NCI-H2029 (cell line): ENCODE measurements around the gene ALAS1.

Experiments used
- DNase-seq: peaks from one replicate; lab custom pipeline; 2025; lab: John Stamatoyannopoulos, UW

ALAS1 gene

GRCh38 chr3:52221141-52221562 lies 23.2 kb downstream of the ALAS1 start:
- DNase-seq = no peak

GRCh38 chr3:52221563-52222318 lies 23.8 kb downstream of the ALAS1 start:
- peak; percentile 77 for DNase-seq

- DNase-seq = no peak
Observed at GRCh38 chr3:52222319-52223221, 24.6 kb downstream of the ALAS1 start.

DNA sequence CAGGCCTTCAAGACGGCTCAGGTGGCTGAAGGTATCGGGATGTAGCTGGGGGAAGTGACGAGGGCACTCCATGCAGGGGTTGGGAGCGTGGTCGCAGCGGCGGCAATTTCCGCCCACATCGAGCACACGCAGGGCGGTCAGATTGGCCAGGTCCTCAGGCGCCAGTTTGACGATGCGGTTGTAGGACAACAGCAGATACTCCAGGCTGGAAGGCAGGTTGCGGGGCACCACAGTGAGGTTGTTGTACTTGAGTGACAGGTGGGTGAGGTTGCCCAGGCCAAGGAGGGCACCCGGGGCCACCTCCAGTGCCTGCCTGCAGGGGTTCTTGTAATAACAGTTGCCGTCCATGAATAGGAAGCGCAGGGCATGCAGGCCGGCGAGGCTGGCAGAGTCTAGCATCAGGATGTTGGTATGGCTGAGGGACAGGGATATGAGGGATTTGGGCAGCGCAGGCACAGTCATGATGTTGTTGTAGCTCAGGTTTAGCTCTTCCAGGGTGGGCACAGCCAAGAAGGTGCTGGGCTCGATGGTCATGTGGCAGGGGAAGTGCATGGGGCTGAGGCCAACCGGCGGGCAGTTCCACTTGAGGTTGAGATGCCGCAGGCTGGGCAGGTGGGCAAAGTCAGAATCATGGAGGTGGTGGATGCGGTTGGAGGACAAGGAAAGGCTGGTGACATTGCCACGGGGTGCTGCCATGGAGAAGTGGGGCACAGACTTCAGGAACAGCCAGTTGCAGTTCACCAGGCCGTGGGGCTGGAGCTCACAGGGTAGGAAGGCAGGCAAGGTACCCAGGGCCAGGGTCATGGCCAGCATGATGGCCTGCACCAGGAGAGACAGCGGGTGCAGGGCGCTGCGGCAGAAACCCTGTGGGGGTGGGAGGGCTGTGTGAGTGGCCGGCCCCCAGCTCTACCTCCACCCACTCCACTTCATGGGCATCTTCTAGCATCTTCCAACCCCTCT lies 25.8 kb downstream of the ALAS1 start:
- DNase-seq = no peak

DNA sequence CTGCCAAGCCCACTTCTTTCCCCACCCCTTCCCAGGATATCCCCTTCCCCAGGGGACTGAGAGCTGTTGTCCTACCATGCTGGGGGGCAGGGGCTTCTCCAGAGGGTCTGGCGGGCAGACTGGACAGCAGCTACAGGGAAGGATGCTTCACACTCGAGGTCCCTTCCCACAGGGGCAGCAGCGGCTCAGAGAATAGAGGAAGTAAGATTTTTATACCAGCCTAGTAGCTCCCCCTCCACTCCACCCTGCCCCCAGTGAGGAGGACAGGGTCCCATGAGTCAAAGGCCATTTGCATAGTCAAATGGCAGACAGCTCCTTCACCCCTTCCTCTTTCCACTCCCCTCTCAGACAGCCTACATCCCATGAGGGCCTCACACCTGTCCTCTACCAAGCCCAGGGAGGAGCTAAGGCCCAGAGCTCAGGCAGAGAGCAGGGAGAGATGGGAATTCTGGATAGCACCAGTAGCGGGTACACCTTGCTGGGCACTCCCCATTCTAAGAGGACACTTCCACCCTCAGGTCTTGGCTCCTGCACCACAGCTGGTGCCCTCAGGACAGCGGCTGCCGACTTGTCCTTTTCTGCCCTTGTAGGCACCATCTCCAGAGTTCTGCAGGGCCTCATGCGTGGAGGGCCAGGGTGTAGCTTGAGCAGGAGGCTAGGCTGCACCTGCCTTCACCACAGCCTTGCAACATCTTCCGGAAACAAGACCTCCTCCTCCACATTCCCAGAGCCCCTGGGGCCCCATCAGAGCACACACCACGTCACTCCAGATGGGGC lies 27.7 kb downstream of the ALAS1 start, which contains the start of gene TLR9:
TLR9 (minus strand) TSS at position 194 of the 777 bp plus-strand sequence; CDS start at position 78, 116 bp downstream.
- DNase-seq = no peak

- no peak for DNase-seq
Observed at GRCh38 chr3:52226229-52226817, 28.4 kb downstream of the ALAS1 start.

DNA sequence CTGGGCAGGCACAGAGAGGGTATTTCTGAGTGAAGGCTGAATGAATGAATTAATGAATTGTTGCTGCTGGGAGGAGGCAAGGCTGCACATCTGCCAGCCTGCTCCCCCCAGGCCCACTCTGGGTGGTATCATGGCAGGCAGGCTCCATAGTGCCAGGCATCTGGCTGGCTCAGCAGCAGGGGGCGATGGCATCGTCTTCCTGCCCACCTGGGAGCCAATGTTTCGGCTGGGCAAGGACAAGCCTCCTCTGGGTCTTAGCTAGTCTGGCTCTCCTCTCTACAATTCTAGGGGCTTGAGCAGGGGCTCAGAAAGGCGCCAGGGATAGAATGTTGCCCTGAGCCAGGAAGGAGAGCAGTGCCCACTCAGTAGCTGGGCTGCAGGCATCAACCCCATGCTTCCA lies 29.2 kb downstream of the ALAS1 start:
- DNase-seq = no peak

GRCh38 chr3:52227766-52228165 lies 29.8 kb downstream of the ALAS1 start:
- DNase-seq = no peak

DNA sequence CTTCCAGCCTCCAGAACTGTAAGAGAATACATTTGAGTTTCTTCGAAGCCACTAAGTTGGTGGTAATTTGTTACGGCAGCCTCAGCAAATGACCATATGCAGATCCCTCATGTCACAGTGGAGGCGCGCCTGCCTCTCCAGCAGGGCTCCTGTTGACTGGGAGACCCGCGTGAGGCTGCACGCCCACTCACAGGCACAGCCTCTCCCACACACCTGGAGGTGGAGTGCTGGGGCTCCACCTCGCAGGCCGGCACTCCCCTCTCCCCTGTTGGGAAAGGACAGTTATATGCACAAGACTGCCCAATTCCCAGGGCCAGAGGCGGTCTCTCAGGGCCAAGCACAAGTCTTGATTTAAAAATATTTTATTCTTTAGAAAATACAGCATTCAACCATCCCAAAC lies 30.3 kb downstream of the ALAS1 start:
- DNase-seq = no peak

DNA sequence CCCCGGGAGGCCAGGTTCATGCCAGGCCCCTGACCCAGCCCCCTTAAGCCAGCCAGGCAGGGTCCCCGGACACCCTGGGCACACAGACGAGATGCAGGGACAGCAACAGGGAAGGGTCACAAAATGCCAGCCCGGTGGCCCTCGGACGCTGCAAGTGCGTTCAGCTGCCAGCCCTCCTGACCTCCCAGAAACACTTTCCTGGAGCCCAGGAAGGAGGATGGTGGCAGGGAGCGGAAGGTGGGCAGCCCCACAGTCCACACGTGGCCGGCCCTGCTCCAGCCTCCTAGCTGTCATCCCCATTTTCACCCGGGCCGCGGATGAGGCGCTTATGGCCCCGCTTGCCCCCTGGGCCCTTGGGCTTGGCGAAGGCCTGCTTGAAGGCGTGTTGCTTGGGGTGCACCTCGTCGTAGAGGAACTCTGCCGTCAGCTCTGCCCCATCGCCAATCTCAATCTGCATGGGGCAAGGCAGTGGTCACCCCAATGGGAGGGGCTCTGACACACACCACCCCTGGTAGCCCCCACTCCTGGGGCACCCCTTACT lies 30.9 kb downstream of the ALAS1 start:
- DNase-seq = no peak

- no peak for DNase-seq
Observed at GRCh38 chr3:52229656-52230055, 31.7 kb downstream of the ALAS1 start.

DNA sequence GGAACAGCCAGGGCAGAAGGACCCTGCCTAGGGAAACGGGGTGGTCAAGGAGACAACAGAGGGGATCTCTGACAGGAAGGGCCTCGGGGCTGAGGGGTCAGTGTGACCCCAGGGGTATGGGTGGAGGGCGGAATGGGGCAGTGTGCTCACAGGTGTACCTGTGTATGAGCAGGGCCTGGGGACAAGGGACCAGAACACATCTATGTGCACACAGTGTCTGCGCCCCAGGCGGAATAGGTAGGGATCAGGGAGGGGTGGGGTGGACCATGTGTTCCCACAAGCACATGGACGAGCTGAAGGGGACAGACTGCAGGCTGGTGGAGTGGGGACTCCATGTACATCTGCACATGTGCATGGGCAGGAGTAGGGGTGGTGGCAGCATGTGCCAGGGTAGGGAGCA lies 32.5 kb downstream of the ALAS1 start:
- no peak for DNase-seq

- no peak for DNase-seq
Observed at GRCh38 chr3:52230889-52231499, 33.0 kb downstream of the ALAS1 start.

- peak; percentile 20 for DNase-seq
Observed at GRCh38 chr3:52231502-52232278, 33.7 kb downstream of the ALAS1 start.

GRCh38 chr3:52232279-52233107 lies 34.5 kb downstream of the ALAS1 start:
- no peak for DNase-seq

DNA sequence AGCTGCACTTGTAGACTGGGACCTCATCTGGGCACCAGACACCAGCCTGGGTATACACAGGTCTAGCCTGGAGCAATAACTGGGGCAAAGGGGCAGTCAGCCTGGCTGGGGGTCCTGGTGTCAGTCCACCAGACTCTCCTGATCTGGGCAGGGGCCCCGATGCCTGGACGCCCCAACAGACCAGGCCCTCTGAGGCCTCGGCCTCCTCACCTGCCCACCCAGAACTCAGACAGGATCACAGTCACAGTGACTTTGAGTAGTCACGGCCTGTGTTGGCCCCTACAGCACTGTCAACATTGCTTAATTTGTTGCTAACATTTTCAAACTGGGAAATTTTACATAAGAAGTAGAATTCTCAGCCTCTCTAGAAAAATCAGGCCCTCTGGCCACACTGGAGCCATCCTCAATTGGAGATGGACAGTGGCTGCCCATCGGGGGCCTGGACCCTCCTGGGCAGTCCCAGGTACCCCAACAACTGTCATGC lies 35.2 kb downstream of the ALAS1 start:
- DNase-seq = no peak

DNA sequence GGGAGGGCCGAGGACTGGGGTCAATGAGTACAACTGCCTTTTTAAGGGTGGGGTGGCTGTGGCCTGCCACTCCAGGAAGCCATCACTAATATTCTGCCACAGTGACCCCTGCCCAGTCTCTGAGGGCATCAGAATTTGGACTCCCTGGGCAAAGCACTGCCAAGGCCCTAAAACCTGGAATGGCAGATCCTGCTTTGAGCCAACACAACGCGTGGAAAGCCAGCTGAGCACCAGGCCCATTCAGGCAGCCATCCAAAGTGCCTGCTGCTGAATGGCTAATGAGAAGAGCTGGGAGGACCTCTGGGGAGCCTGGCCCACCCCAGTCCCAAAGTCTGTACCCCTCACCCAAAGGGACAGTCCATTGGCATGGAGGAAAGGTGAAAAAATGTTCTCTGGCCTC lies 36.0 kb downstream of the ALAS1 start:
- no peak for DNase-seq
